ENCODE measurements around the gene PANK4.

- TF ChIP-seq CTCF (conservative IDR thresholded peaks at IDR 0.05 in 1 of 2, IDR thresholded peaks at IDR 0.05 in 1 of 2; ENCODE audit: extremely low read depth in 1 of 2, insufficient read depth in 1 of 2, low read depth in 1 of 2, low read length in 2 of 2), result no peak
- no peak for TF ChIP-seq EZH2 (IDR thresholded peaks at IDR 0.05; ENCODE audit: borderline replicate concordance, low read length)
Measured at GRCh38 chr1:2553871-2554620, 27.6 kb upstream of the PANK4 start.
